ENCODE data around the gene PSME2. TPM values are rescaled to one million over a fixed set of nuclear protein-coding genes. Genes with fewer than 3 reads are reported as not detected.

Gene PSME2
- total RNA-seq, 1 donor from 2014 or later: 58.5 TPM

DNA sequence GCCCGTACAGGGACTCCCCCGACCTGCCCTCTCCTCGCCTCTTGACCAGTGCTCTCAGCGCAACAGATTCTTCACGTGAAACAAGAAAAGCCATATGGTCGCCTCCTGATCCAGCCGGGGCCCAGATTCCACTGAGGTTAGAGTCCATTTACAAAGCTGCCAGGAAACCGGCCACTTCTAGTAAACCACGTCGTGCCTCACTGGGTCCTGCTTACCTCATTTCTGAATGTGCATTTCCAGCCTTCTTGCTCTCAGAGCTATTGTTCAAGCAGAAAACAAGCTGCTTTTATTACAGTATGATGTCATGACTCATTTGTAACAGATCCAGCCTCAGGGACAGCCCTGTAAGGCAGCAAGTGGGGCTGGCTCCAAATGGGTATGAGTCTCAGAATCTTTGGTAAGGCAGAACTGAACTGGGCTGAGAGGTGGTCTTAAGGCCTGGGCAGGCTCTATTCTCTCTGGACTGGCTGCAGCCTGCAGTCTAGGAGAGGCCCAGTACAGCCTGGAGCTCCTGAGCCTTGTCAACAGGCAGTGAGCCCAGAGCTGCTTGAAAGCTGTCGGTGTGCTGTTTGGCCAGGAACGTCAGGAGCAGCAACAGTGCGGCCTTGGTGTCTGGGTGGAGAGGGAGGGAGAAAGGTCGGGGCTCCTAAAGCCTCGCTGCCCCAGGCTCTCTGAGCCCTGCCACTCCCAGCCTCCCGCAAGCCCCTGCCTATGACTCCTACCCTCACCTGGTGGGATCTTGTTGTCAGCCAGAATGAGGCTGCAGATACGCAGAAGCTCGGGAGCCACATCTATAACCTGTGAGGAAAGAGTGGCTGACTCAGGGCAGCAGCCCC lies 33.8 kb upstream of the PSME2 start:
- peak overlapping the region; percentile 20 to 72 (median 28) for H3K9ac ChIP-seq (ENCODE audit: low read depth in 1 of 3, low read length in 3 of 3)
- peak overlapping the region in 1 of 3 donors; percentile 35 for H3K4me3 ChIP-seq (ENCODE audit: low read length in 3 of 3)
- peaks cover 61 to 62% (median 62%) of the 10 kb centered on the region in 3 donors for H3K36me3 ChIP-seq (ENCODE audit: control insufficient read depth in 3 of 3, insufficient read depth in 3 of 3, low read length in 3 of 3)
- no peaks in the 10 kb centered on the region for H3K9me3 ChIP-seq (ENCODE audit: control insufficient read depth in 3 of 3, low read length in 3 of 3)
- H3K4me1 ChIP-seq (ENCODE audit: control insufficient read depth in 3 of 3, insufficient read depth in 3 of 3, low read length in 3 of 3): peaks cover 15 to 22% (median 21%) of the 10 kb centered on the region in 3 donors
- H3K27me3 ChIP-seq (ENCODE audit: control insufficient read depth in 3 of 3, insufficient read depth in 3 of 3, low read length in 3 of 3): no peaks in the 10 kb centered on the region
- H3K27ac ChIP-seq (ENCODE audit: low read depth, low read length): peak overlapping the region; percentile 59

- H3K4me3 ChIP-seq (ENCODE audit: low read length in 3 of 3): no peak overlapping the region
- H3K4me1 ChIP-seq (ENCODE audit: control insufficient read depth in 3 of 3, insufficient read depth in 3 of 3, low read length in 3 of 3): peaks cover 15 to 22% (median 21%) of the 10 kb centered on the region in 3 donors
- peak overlapping the region; percentile 59 for H3K27ac ChIP-seq (ENCODE audit: low read depth, low read length)
- H3K9ac ChIP-seq (ENCODE audit: low read depth in 1 of 3, low read length in 3 of 3): peak overlapping the region in 2 of 3 donors; percentile 22 to 72
- H3K36me3 ChIP-seq (ENCODE audit: control insufficient read depth in 3 of 3, insufficient read depth in 3 of 3, low read length in 3 of 3): peaks cover 53 to 55% (median 54%) of the 10 kb centered on the region in 3 donors
- H3K27me3 ChIP-seq (ENCODE audit: control insufficient read depth in 3 of 3, insufficient read depth in 3 of 3, low read length in 3 of 3): no peaks in the 10 kb centered on the region
- H3K9me3 ChIP-seq (ENCODE audit: control insufficient read depth in 3 of 3, low read length in 3 of 3): no peaks in the 10 kb centered on the region
Observed at GRCh38 chr14:24179294-24179960, 33.0 kb upstream of the PSME2 start.

GRCh38 chr14:24178399-24179178 lies 32.2 kb upstream of the PSME2 start:
- Histone ChIP-seq H3K9me3 (ENCODE audit: control insufficient read depth in 3 of 3, low read length in 3 of 3) (no peaks in the 10 kb centered on the region), H3K4me1 (ENCODE audit: control insufficient read depth in 3 of 3, insufficient read depth in 3 of 3, low read length in 3 of 3) (peaks cover 15 to 22% (median 21%) of the 10 kb centered on the region in 3 donors), H3K27me3 (ENCODE audit: control insufficient read depth in 3 of 3, insufficient read depth in 3 of 3, low read length in 3 of 3) (no peaks in the 10 kb centered on the region), H3K27ac (ENCODE audit: low read depth, low read length) (no peak overlapping the region), H3K4me3 (ENCODE audit: low read length in 3 of 3) (no peak overlapping the region), H3K36me3 (ENCODE audit: control insufficient read depth in 3 of 3, insufficient read depth in 3 of 3, low read length in 3 of 3) (peaks cover 46 to 47% (median 46%) of the 10 kb centered on the region in 3 donors), H3K9ac (ENCODE audit: low read depth in 1 of 3, low read length in 3 of 3) (no peak overlapping the region)

GRCh38 chr14:24177891-24178290 lies 31.5 kb upstream of the PSME2 start:
- peaks cover 40 to 44% (median 42%) of the 10 kb centered on the region in 3 donors for H3K36me3 ChIP-seq (ENCODE audit: control insufficient read depth in 3 of 3, insufficient read depth in 3 of 3, low read length in 3 of 3)
- H3K27me3 ChIP-seq (ENCODE audit: control insufficient read depth in 3 of 3, insufficient read depth in 3 of 3, low read length in 3 of 3): peaks cover 0 to 6% (median 6%) of the 10 kb centered on the region in 3 donors
- H3K9me3 ChIP-seq (ENCODE audit: control insufficient read depth in 3 of 3, low read length in 3 of 3): no peaks in the 10 kb centered on the region
- no peak overlapping the region for H3K9ac ChIP-seq (ENCODE audit: low read depth in 1 of 3, low read length in 3 of 3)
- peaks cover 19 to 23% (median 22%) of the 10 kb centered on the region in 3 donors for H3K4me1 ChIP-seq (ENCODE audit: control insufficient read depth in 3 of 3, insufficient read depth in 3 of 3, low read length in 3 of 3)
- H3K27ac ChIP-seq (ENCODE audit: low read depth, low read length): no peak overlapping the region
- H3K4me3 ChIP-seq (ENCODE audit: low read length in 3 of 3): no peak overlapping the region

DNA sequence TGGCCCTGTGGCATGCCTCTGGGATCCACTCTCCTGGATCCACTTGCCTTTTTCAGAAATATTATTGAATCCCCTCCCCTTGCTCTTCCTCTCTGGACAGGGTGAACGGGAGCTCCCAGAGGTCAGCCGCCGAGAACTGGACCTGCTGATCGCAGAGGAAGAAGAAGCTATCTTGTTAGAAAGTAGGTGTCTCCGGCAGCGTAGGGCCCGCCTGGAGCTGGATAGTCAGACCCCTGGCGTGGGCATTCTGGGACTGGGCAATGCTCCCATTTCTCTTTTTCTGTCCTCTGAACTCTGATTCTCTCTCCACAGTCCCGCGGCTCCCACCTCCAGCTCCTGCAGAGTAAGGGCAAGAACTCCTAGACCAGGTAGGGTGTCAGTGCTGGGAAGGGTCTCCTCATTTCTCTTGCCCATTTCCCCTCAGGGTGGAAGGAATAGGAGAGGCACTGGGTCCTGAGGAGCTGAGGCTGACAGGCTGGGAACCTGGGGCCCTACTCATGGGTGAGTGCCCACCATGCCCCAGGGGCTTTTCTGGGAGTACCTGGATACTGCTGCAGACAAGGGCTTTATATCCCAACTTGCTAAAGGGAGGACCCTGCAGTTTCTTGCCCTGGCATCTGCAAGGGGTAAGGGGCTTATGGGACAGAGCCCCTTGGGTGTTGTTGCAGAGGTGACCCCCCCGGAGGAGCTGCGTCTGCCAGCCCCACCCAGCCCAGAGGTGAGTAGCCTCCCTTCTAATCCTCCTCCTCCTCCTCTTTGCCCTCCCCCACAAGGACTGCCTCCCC lies 30.8 kb upstream of the PSME2 start:
- Histone ChIP-seq H3K4me3 (ENCODE audit: low read length in 3 of 3) (no peak overlapping the region), H3K9me3 (ENCODE audit: control insufficient read depth in 3 of 3, low read length in 3 of 3) (no peaks in the 10 kb centered on the region), H3K36me3 (ENCODE audit: control insufficient read depth in 3 of 3, insufficient read depth in 3 of 3, low read length in 3 of 3) (peaks cover 33 to 40% (median 38%) of the 10 kb centered on the region in 3 donors), H3K4me1 (ENCODE audit: control insufficient read depth in 3 of 3, insufficient read depth in 3 of 3, low read length in 3 of 3) (peaks cover 22 to 26% (median 24%) of the 10 kb centered on the region in 3 donors), H3K9ac (ENCODE audit: low read depth in 1 of 3, low read length in 3 of 3) (no peak overlapping the region), H3K27me3 (ENCODE audit: control insufficient read depth in 3 of 3, insufficient read depth in 3 of 3, low read length in 3 of 3) (peaks cover 0 to 12% (median 12%) of the 10 kb centered on the region in 3 donors), H3K27ac (ENCODE audit: low read depth, low read length) (no peak overlapping the region)

GRCh38 chr14:24176599-24176998 lies 30.2 kb upstream of the PSME2 start:
- Histone ChIP-seq H3K9ac (ENCODE audit: low read depth in 1 of 3, low read length in 3 of 3) (no peak overlapping the region), H3K36me3 (ENCODE audit: control insufficient read depth in 3 of 3, insufficient read depth in 3 of 3, low read length in 3 of 3) (peaks cover 28 to 33% (median 31%) of the 10 kb centered on the region in 3 donors), H3K4me1 (ENCODE audit: control insufficient read depth in 3 of 3, insufficient read depth in 3 of 3, low read length in 3 of 3) (peaks cover 27 to 32% (median 28%) of the 10 kb centered on the region in 3 donors)

GRCh38 chr14:24172871-24173281 lies 26.5 kb upstream of the PSME2 start:
- H3K4me1 ChIP-seq (ENCODE audit: control insufficient read depth in 3 of 3, insufficient read depth in 3 of 3, low read length in 3 of 3): peaks cover 9 to 14% (median 12%) of the 10 kb centered on the region in 3 donors
- H3K36me3 ChIP-seq (ENCODE audit: control insufficient read depth in 3 of 3, insufficient read depth in 3 of 3, low read length in 3 of 3): peaks cover 3 to 6% (median 4%) of the 10 kb centered on the region in 3 donors
- H3K9me3 ChIP-seq (ENCODE audit: control insufficient read depth in 3 of 3, low read length in 3 of 3): no peaks in the 10 kb centered on the region
- peaks cover 0 to 31% (median 27%) of the 10 kb centered on the region in 3 donors for H3K27me3 ChIP-seq (ENCODE audit: control insufficient read depth in 3 of 3, insufficient read depth in 3 of 3, low read length in 3 of 3)
- H3K4me3 ChIP-seq (ENCODE audit: low read length in 3 of 3): no peak overlapping the region
- H3K27ac ChIP-seq (ENCODE audit: low read depth, low read length): no peak overlapping the region
- H3K9ac ChIP-seq (ENCODE audit: low read depth in 1 of 3, low read length in 3 of 3): no peak overlapping the region

More at GRCh38 chr14:24176599-24176998, 30.2 kb upstream of the PSME2 start:
- Histone ChIP-seq H3K9me3 (ENCODE audit: control insufficient read depth in 3 of 3, low read length in 3 of 3) (no peaks in the 10 kb centered on the region), H3K27ac (ENCODE audit: low read depth, low read length) (no peak overlapping the region), H3K27me3 (ENCODE audit: control insufficient read depth in 3 of 3, insufficient read depth in 3 of 3, low read length in 3 of 3) (peaks cover 0 to 18% (median 17%) of the 10 kb centered on the region in 3 donors), H3K4me3 (ENCODE audit: low read length in 3 of 3) (no peak overlapping the region)

DNA sequence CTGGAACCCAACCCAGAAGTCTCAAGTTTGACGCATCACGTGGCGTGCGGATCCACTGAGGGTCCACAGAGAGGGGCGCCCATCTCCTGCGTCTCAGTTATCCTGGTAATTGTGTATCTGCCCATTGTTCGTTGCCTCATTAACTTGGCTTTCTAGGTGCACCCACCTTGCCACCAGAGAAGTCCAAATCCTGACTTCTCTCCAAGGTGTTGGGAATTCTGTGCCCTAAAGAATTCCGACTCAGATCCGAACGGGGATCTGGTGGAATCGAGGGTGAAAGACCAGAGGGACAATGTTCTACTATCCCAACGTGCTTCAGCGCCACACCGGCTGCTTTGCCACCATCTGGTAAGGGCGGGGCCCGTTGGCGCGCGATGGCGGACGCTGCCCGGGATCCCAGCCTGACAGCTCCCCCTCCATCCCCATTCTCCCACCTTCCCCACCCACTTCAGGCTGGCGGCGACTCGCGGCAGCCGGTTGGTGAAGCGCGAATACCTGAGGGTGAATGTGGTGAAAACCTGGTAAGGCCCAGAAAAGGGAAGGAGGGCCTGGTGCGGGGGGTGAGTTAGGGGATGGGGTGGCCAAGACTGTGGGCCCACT lies 26.0 kb upstream of the PSME2 start:
- no peaks in the 10 kb centered on the region for H3K9me3 ChIP-seq (ENCODE audit: control insufficient read depth in 3 of 3, low read length in 3 of 3)
- no peak overlapping the region for H3K9ac ChIP-seq (ENCODE audit: low read depth in 1 of 3, low read length in 3 of 3)
- H3K4me1 ChIP-seq (ENCODE audit: control insufficient read depth in 3 of 3, insufficient read depth in 3 of 3, low read length in 3 of 3): peaks cover 9 to 14% (median 12%) of the 10 kb centered on the region in 3 donors
- peak overlapping the region in 2 of 3 donors; percentile 1 to 54 for H3K4me3 ChIP-seq (ENCODE audit: low read length in 3 of 3)
- H3K27ac ChIP-seq (ENCODE audit: low read depth, low read length): no peak overlapping the region
- H3K27me3 ChIP-seq (ENCODE audit: control insufficient read depth in 3 of 3, insufficient read depth in 3 of 3, low read length in 3 of 3): peaks cover 0 to 31% (median 27%) of the 10 kb centered on the region in 3 donors
- H3K36me3 ChIP-seq (ENCODE audit: control insufficient read depth in 3 of 3, insufficient read depth in 3 of 3, low read length in 3 of 3): peaks cover 7 to 9% (median 8%) of the 10 kb centered on the region in 3 donors

All from skeletal muscle tissue (tissue), 4 donors.